AG10803 (cell line): ENCODE results near the gene ZNF473.

Experiments used
- DNase-seq: peaks from one replicate; pipeline ENCODE4 v3.0.0; 2010; ENCODE audit warnings: low read depth
- H3K4me3 ChIP-seq: 2 replicates; pipeline ENCODE4 v1.5.1; 2011; ENCODE audit warnings: mild to moderate bottlenecking, low read length, control low read depth
- TF ChIP-seq, protein P1 (sequence below): conservative IDR thresholded peaks from 2 replicates; pipeline ENCODE4 v1.5.1; 2011; ENCODE audit warnings: mild to moderate bottlenecking, low read length, control low read depth, inconsistent platforms

ZNF473 gene

GRCh38 chr19:50025794-50026549 is at the start of gene ZNF473:
ZNF473 (plus strand) TSS chr19:50026005; CDS start chr19:50031083, 5,078 bp downstream.
- TF ChIP-seq, protein P1, sequence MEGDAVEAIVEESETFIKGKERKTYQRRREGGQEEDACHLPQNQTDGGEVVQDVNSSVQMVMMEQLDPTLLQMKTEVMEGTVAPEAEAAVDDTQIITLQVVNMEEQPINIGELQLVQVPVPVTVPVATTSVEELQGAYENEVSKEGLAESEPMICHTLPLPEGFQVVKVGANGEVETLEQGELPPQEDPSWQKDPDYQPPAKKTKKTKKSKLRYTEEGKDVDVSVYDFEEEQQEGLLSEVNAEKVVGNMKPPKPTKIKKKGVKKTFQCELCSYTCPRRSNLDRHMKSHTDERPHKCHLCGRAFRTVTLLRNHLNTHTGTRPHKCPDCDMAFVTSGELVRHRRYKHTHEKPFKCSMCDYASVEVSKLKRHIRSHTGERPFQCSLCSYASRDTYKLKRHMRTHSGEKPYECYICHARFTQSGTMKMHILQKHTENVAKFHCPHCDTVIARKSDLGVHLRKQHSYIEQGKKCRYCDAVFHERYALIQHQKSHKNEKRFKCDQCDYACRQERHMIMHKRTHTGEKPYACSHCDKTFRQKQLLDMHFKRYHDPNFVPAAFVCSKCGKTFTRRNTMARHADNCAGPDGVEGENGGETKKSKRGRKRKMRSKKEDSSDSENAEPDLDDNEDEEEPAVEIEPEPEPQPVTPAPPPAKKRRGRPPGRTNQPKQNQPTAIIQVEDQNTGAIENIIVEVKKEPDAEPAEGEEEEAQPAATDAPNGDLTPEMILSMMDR, result no peak
- DNase-seq, result peak; percentile 96
- H3K4me3 ChIP-seq, result peak within 1 kb of the TSS; percentile 99

DNA sequence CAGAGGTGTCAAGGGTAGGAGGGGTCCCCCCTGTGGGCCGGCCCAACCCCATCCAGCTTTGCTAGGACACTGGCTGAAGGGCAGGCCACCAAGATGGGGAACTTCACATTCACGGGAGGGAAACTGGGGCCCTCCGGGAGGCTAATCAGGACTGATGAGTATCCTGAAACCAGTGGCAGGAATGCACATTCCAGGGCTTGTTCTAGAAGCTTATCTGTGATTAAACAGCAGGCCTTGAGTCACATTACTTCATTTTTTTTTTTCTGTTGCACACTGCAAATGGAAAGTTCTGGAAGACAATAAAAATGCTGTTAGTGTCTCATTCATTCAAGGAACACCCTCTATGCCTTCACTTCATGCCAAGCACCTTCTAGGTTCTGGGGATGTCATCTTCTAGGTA is 49.3 kb upstream of the ZNF473 start:
- TF ChIP-seq, protein P1, result no peak
- DNase-seq, result no peak

GRCh38 chr19:49977076-49977475 is 48.7 kb upstream of the ZNF473 start:
- H3K4me3 ChIP-seq, result no peak overlapping the region
- no peak for DNase-seq
- TF ChIP-seq, protein P1, result no peak

More for the DNA sequence above, 49.3 kb upstream of the ZNF473 start:
- no peak overlapping the region for H3K4me3 ChIP-seq

DNA sequence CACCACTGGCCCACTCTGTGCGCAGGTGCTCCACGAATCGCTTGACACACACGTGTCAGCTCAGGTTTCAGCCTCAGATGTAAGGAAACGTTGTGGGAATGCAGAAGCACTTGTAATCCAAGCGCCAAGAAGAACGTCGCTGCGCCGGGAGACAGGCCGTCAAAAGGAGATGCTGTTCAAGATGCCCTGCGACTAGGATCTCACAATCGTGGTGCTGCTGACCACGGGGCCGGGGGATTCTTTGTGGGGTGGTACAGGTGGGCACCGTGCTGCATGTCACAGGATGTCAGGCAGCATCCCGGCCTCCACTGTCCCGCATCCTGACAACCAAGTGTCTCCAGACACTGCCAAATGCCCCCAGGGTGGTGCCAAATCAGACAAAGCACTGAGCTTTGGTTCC is 47.9 kb upstream of the ZNF473 start:
- DNase-seq, result no peak
- H3K4me3 ChIP-seq, result no peak overlapping the region
- TF ChIP-seq, protein P1, result no peak

DNA sequence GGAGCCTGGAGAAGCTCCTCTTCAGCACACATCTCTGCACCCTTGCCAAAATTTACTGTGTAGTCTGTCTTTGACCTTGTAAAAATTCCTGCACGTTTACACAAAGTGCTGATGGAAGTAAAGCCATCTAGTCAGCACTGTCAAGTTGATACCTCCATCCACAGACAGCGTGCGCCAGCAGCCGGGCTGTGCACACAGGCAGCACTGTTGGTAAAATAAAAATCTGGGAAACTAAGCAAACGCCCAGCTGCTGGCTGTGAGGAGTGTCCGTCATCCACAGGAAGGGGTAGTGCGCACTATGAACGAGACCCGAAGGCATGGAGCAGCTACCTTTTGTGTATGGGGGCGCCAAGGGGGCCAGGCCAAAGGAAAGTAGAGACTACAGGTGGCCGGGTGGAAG is 47.5 kb upstream of the ZNF473 start:
- H3K4me3 ChIP-seq, result no peak overlapping the region
- TF ChIP-seq, protein P1, result no peak
- DNase-seq, result no peak

DNA sequence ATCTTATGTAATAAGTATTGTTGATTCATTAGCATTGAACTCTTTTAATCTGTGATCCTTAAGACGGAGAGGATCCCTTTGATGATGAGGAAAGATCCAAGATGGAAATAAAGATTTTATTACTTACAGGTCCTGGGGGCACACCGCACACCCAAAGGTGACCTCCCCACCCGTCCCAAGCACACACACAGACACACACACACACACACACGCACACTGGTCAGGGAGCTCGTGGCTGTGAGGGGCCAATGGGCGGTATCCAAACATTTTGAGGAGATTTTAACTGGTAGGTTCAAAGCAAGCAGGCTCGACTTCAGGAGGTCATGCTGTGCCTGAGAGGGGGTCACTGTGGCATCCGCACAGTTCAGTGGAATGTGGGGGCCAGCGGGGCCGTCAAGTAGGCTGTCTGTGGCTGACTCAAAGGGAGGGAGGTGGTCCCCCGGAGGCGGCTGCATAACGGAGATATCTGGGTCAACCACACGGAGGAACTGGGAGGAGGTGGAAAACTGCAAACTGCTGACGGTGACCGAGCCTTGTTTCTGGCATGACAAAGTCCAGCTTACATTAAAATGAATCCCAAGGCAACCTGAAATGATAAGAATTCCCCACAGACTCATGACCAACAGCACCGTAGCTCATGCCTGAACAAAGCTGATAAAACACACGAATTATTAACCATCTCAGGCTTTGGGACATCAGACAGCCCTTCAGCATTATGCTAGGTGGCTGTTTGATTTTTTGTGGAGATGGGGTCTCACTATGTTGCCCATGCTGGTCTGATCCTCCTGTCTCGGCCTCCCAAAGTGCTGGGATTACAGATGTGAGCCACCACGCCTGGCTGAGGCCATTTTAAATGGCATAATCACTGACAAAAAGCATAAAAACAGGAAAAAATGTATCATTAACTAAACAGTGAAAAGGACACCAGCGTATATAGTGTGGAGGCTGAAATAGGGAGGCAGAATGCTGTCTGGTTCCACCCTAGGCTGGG is 43.9 kb upstream of the ZNF473 start:
- TF ChIP-seq, protein P1, result no peak
- no peak overlapping the region for H3K4me3 ChIP-seq
- no peak for DNase-seq
